Naive thymus-derived CD8-positive, alpha-beta T cell (primary cell): Measurements from ENCODE around the gene TUBA3D. TPM values are rescaled to one million over a fixed set of nuclear protein-coding genes. Genes with fewer than 3 reads are reported as not detected.

Experiments
- microRNA-seq: library from miRNA; unstranded; fragments of <30 nt; microRNA quantifications from one replicate; pipeline ENCODE4 v1.2.0, GENCODE V29; 2022; ENCODE audit warnings: borderline microRNAs expressed
- polyA plus RNA-seq, 3 donors: library from polyadenylated mRNA; unstranded; fragments of 300-500 nt; fragmentation: Illumina TruSeq; gene quantifications; one replicate each; pipeline ENCODE4 v1.2.3, GENCODE V29; 2021
- total RNA-seq, 8 experiments: library from RNA in 2 of 8; stranded (reverse) in 2 of 8; gene quantifications; one replicate each; pipeline ENCODE4 v1.2.3 and lab custom pipeline; 2021 to 2026

Gene TUBA3D
- total and polyA plus RNA-seq, 5 experiments from 2014 or later = not detected

Small RNA genes lying within 50 kb of the gene (microRNA-seq; reads per million reads assigned to microRNA genes)
- not detected for gene MIR4784

Other genes starting within 250 kb of the TUBA3D start
- not detected for gene RAB6D, start 112.0 kb upstream of the TUBA3D start, total RNA-seq
- gene RAB6D, start 112.0 kb upstream of the TUBA3D start, polyA plus RNA-seq = not detected
- gene MZT2A, start 16.3 kb downstream of the TUBA3D start, total RNA-seq = 10 to 100 TPM; 95.6 to 99.1 TPM
- 100 to 1,000 TPM; 103 to 156 (median 104) TPM for gene MZT2A, start 16.3 kb downstream of the TUBA3D start, polyA plus RNA-seq
- gene CCDC74A, start 51.8 kb downstream of the TUBA3D start, total RNA-seq = under 1 TPM; 0.44 to 0.49 TPM
- gene CCDC74A, start 51.8 kb downstream of the TUBA3D start, polyA plus RNA-seq = under 1 TPM in 1 of 3 donors, not detected in 2; 0.53 TPM